HFFc6 (cell line): ENCODE results near the gene SOHLH1. TPM values are rescaled to one million over a fixed set of nuclear protein-coding genes. Genes with fewer than 3 reads are reported as not detected.
A peak's percentile ranks its signal among the peaks of the same experiment; 100 is the strongest.

ENCODE experiments used
- DNase-seq: peaks from one replicate; pipeline ENCODE4 v3.0.0-alpha.2; 2018
- H3K27ac Mint-ChIP-seq: 2 replicates; pipeline ENCODE4 v1.8.0; 2020; ENCODE audit warnings: mild to moderate bottlenecking, mixed read lengths
- H3K27me3 Mint-ChIP-seq: 2 replicates; pipeline ENCODE4 v1.8.0; 2021; ENCODE audit warnings: mild to moderate bottlenecking, moderate library complexity, mixed read lengths; ENCODE audit not compliant: insufficient read depth
- H3K36me3 Mint-ChIP-seq: 2 replicates; pipeline ENCODE4 v1.8.0; 2021; ENCODE audit warnings: low read depth, mixed read lengths
- H3K4me1 Mint-ChIP-seq: 2 replicates; pipeline ENCODE4 v1.8.0; 2020; ENCODE audit warnings: low read depth, mixed read lengths
- H3K4me3 Mint-ChIP-seq: 2 replicates; pipeline ENCODE4 v1.8.0; 2020; ENCODE audit warnings: mild to moderate bottlenecking, moderate library complexity, mixed read lengths
- H3K9me3 Mint-ChIP-seq: 2 replicates; pipeline ENCODE4 v1.8.0; 2020; ENCODE audit warnings: mild to moderate bottlenecking, mixed read lengths
- CTCF ChIP-seq: fragments of 200-600 bp; sonication (generic); IDR thresholded peaks from 2 replicates; pipeline ENCODE4 v1.5.0; 2021; ENCODE audit warnings: antibody characterized with exemption, mild to moderate bottlenecking
- total RNA-seq, 6 experiments: library from RNA; stranded (reverse); fragmentation: NEBNext Ultra II Directional; extraction: Animal tissue kit (Norgen Biotek cat#: 25700); gene quantifications; 2 replicates in 1 of 6; 3 replicates in 5 of 6; pipeline ENCODE4 v1.2.3, GENCODE V29; 2021

SOHLH1 gene
- total RNA-seq, 6 experiments from 2014 or later = not detected

- peaks cover 28% of the 10 kb centered on the region for H3K27me3 Mint-ChIP-seq
- no peak for DNase-seq
- no peaks in the 10 kb centered on the region for H3K36me3 Mint-ChIP-seq
- no peak for TF ChIP-seq CTCF
- no peak overlapping the region for H3K4me3 Mint-ChIP-seq
- H3K27ac Mint-ChIP-seq = no peak overlapping the region
- no peaks in the 10 kb centered on the region for H3K4me1 Mint-ChIP-seq
- no peaks in the 10 kb centered on the region for H3K9me3 Mint-ChIP-seq
These were observed 13.5 kb upstream of the SOHLH1 start for GRCh38 chr9:135712613-135713295.

- H3K4me1 Mint-ChIP-seq = no peaks in the 10 kb centered on the region
- peaks cover 25% of the 10 kb centered on the region for H3K27me3 Mint-ChIP-seq
- H3K9me3 Mint-ChIP-seq = no peaks in the 10 kb centered on the region
- no peaks in the 10 kb centered on the region for H3K36me3 Mint-ChIP-seq
- no peak for TF ChIP-seq CTCF
- no peak overlapping the region for H3K4me3 Mint-ChIP-seq
- DNase-seq = no peak
- H3K27ac Mint-ChIP-seq = no peak overlapping the region
These were observed 12.6 kb upstream of the SOHLH1 start for GRCh38 chr9:135711881-135712280.

GRCh38 chr9:135711391-135711790 lies 12.1 kb upstream of the SOHLH1 start:
- H3K27me3 Mint-ChIP-seq = peaks cover 23% of the 10 kb centered on the region
- no peaks in the 10 kb centered on the region for H3K9me3 Mint-ChIP-seq
- no peak overlapping the region for H3K27ac Mint-ChIP-seq
- H3K4me3 Mint-ChIP-seq = no peak overlapping the region
- no peaks in the 10 kb centered on the region for H3K4me1 Mint-ChIP-seq
- DNase-seq = no peak
- no peak for TF ChIP-seq CTCF
- no peaks in the 10 kb centered on the region for H3K36me3 Mint-ChIP-seq

GRCh38 chr9:135708164-135708563 lies 8.9 kb upstream of the SOHLH1 start:
- no peak for DNase-seq
- Mint-ChIP-seq H3K9me3 (no peaks in the 10 kb centered on the region), H3K27me3 (peaks cover 19% of the 10 kb centered on the region), H3K4me1 (no peaks in the 10 kb centered on the region), H3K27ac (no peak overlapping the region), H3K36me3 (no peaks in the 10 kb centered on the region), H3K4me3 (no peak overlapping the region)
- no peak for TF ChIP-seq CTCF

- H3K27me3 Mint-ChIP-seq = peaks cover 16% of the 10 kb centered on the region
- peak overlapping the region; percentile 54 for H3K4me3 Mint-ChIP-seq
- H3K4me1 Mint-ChIP-seq = no peaks in the 10 kb centered on the region
- TF ChIP-seq CTCF = no peak
- H3K27ac Mint-ChIP-seq = no peak overlapping the region
- DNase-seq = no peak
- H3K36me3 Mint-ChIP-seq = no peaks in the 10 kb centered on the region
- H3K9me3 Mint-ChIP-seq = no peaks in the 10 kb centered on the region
These were observed 8.2 kb upstream of the SOHLH1 start for GRCh38 chr9:135707252-135708138.
